ENCODE results near the gene RNF133.

Gene RNF133

GRCh38 chr7:122652876-122653275 lies 46.0 kb downstream of the RNF133 start:
- no peak for TF ChIP-seq JUND (IDR thresholded peaks at IDR 0.05; ENCODE audit: low read depth)
- in situ Hi-C loops (cut with HindIII; ENCODE audit: low pct_unique_long_range_greater_than_20kb, low sequenced_read_pairs) = no loop called here
- DNase-seq (ENCODE audit: low read depth in 1 of 2, low spot score in 1 of 2) = peak in 1 of 2 experiments; percentile 13

DNA sequence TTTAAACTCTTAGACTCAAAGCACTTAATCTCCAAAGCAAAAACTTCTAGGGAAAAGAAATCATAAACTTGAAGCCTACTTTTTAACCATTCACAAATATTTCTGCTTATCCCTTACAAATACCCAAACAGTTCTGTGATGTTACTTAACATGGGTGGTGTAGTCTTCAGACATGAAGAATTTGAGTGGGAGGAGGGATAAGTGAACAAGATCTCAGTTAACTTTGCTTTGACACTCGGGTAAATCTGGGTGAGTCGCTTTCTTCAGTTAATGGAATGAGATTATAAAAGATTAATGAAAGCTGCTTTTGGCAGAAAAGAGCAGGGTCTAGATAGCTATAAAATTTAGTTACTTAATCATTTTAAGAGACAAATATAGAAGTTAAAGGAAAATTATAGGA lies 47.5 kb downstream of the RNF133 start:
- DNase-seq (ENCODE audit: low read depth in 1 of 2, low spot score in 1 of 2) = no peak
- no peak for TF ChIP-seq JUND (IDR thresholded peaks at IDR 0.05; ENCODE audit: low read depth)
- in situ Hi-C loops (cut with HindIII; ENCODE audit: low pct_unique_long_range_greater_than_20kb, low sequenced_read_pairs) = no loop called here
